H54 (cell line): Measurements from ENCODE around the gene SLC7A11.

ENCODE experiments used
- DNase-seq: peaks from one replicate; pipeline ENCODE4 v3.0.0; 2011; ENCODE audit warnings: low spot score, mixed read lengths; ENCODE audit not compliant: insufficient read length
- FAIRE-seq: peaks from 3 replicates; lab custom pipeline; 2011; peaks lifted over from hg19 to GRCh38; lab: Jason Lieb, UNC
- POLR2A ChIP-seq: IDR thresholded peaks from 2 replicates; pipeline ENCODE4 v1.6.1; 2011; ENCODE audit warnings: low read depth, mild to moderate bottlenecking, low read length

Gene SLC7A11

DNA sequence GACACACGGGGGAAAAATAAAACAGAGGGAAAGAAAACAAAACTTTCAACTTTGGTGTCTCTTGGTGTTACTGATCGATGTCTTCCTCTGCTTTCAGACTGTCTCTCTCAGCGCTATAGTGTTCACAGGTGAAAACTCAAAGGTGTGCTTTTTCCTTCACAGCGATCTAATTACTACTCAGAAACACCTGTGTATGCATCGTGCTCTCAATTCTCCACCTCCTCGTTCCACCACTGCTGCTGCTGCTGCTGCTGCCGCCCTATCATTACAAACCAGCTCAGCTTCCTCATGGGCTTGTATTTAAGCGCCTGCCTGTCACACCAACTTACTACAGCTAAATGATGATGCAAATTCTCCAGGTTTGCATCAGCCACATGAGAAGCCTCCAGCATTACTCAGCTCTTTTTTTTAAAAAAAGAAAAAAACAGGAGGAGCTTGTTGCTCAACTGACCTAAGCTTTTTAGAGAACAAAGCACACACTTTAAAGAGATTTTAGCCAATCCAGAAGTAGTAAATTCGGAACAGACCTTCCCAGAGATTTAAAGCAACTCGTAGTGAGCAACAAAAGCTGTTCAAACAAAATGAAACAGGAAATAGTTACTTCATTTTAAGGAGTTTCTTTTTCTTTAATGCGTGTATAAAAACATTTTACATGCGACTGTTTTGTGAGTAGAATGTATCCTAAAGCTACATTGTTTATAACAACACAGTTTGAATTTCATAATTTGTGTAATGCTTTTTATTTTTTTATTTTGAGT, at the start of gene SLC7A11:
Gene SLC7A11 (minus strand): TSS at position 274 of the 758 bp plus-strand sequence. CDS start 280 bp downstream, outside the sequence.
- DNase-seq, result no peak
- peak; percentile 53 for FAIRE-seq
- 0 out of 2 replicates have a peak, but pooled peaks have one; percentile 15 for TF ChIP-seq POLR2A

DNA sequence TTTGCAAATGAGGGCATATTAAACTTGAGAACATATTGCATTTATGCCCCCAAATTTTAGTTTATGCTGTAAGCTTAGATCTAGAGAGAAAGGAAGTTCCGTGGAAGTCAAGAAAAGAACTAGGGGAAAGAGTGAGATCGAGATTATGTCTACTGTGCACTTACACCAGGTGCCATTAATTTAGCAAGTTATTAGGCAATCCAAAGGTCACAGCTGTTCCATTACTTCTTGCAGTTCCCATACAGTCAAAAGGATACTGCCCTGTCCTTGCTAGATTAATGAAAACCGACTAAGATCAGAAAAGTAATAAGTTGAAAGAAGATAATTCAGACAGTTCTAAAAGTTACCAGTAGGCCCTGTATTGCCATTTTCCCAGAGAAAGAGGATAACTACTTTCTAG, 49.3 kb upstream of the SLC7A11 start:
- FAIRE-seq, result no peak
- no peak for TF ChIP-seq POLR2A

DNA sequence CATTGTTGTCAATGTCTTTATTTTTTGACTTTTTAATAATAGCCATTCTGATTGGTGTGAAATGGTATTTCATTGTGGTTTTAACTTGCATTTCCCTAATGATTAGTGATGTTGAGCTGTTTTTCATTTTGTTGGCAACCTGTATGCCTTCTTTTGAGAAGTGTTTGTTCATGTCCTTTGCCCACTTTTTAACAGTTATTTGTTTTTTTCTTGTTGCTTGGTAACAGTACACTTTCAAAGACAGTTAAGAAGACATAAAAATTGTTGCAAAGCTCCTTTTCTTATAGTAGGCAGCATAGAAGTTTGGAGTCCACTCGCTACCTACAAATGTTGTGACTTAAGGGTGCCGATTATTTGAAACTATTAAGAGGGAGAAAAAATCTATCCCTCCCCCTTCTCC, 48.7 kb upstream of the SLC7A11 start:
- TF ChIP-seq POLR2A, result no peak
- FAIRE-seq (no peak), DNase-seq (no peak)

More for the DNA sequence above, 49.3 kb upstream of the SLC7A11 start:
- DNase-seq, result no peak

DNA sequence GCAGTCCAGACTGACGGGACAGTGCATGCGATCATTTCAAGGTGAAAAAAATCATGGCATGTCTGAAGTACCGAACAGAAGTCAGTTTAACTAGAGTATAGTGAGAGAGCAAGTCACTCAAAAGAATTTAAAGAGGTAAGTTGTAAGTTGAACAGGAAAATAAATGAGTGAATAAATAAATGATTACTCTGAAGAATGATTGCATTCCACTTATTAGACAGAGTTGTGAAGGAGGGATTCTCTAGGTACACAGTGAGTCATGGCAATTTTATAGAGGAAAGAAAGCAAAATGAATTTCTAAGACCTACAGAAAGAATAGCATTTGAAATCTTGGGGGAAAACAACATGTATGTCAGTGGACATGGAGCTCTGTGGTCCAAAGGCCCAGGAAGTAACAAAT, 37.1 kb upstream of the SLC7A11 start:
- DNase-seq, result no peak
- no peak for TF ChIP-seq POLR2A
- no peak for FAIRE-seq

DNA sequence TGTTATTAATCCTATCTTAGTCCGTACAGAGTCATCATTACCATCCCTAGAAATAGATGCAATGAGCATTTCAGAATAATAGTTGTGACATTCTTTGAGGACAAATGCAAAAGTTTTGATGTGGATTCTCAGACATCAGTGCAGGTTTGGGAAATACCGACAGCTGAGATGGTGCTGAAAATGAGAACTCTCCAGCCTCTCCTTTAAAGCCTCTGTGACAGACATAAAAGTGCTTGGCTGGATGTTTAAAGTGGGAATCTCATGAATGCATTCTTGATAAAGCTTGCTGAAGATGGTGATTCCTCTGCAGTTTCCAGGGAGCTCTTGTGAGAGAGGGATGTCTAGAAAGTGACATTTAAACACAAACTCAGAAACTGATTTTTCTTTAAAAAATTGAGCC, 35.0 kb upstream of the SLC7A11 start:
- FAIRE-seq (no peak), DNase-seq (no peak)
- TF ChIP-seq POLR2A, result no peak

DNA sequence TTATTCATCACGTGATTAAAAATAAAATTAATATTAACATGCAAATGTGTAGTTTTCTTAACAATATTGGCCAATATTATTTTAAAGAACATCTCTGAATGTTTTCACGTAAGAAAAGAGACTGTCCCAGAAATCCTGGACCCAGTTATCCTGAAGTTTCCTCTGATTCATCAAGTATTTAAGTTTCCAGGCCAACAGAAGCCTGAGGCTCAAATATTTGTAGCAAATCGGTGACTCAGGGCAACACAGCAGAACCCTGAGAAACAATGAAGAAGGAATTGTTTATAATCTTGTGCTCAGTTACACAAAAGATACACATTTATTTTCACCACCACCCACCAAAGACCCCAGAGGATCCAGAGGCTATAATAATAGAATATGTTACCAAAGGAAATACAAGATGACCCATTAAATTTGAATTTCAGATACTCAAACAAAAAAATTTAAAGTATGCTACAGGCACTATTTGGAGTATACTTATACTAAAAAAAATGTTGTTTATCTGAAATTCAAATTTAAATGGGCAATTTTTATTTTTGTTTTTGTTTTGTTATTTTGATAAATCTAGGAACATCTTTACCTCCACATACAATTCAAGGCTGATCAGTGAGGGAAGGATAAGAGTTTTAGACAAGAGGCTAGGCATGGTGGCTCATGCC, 33.9 kb upstream of the SLC7A11 start:
- FAIRE-seq (no peak), DNase-seq (peak; percentile 2)
- TF ChIP-seq POLR2A, result no peak

DNA sequence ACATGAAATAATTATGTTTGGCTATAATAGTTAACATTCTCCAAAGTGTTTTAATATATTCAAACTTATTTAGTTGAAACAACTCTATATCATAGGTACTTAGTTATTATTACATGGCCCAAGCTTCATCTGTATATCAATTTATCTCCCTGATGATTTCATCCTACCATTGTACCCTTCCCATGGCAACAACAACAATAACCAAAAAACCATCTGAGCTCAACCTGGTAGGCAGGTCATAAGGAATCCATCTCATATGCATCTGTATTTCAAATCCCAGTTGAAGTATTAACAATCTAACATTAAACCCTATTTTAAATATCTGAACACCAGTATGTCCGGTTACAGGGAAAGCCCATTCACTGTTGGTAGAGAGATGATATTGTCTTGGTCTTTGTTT, 33.1 kb upstream of the SLC7A11 start:
- TF ChIP-seq POLR2A, result no peak
- FAIRE-seq, result no peak
- no peak for DNase-seq

DNA sequence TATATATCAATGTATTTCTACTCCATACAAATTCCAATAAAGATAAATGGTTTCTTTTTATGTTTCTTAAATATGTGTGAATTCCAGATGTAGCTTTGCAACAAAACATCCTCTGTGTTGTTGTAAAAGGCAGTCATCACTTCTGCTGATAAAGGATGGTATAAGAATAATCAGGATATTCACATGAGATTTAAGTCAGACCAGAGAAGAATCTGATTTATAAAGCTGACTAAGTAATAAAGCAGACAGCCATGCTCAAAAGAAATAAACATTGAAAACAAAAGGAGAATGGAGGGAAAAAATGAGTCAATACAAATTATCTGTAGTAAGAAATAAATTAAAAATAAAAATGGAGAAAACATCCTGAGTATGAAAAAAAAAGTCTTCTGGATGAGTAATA, 27.0 kb upstream of the SLC7A11 start:
- DNase-seq, result no peak
- no peak for FAIRE-seq
- no peak for TF ChIP-seq POLR2A

DNA sequence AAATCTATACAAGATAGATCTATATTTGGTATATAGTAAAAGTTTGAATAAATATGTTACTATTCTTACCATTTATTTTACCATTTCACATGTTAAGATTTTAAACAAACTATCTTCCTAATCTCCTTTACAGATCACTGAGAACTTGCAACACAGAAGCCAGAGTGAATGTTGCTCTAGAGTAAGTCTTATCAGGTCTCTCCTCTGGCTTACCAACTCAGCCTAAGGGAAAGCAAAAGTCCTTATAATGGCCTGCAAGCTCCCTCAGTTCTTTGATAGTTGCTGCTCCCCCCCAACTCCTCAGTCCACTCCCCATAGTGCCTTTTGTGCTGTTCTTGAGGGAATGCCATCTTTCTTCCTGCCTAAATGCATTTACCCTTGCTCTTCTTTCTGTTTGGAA, 25.7 kb upstream of the SLC7A11 start:
- TF ChIP-seq POLR2A, result no peak
- DNase-seq, result no peak
- no peak for FAIRE-seq

DNA sequence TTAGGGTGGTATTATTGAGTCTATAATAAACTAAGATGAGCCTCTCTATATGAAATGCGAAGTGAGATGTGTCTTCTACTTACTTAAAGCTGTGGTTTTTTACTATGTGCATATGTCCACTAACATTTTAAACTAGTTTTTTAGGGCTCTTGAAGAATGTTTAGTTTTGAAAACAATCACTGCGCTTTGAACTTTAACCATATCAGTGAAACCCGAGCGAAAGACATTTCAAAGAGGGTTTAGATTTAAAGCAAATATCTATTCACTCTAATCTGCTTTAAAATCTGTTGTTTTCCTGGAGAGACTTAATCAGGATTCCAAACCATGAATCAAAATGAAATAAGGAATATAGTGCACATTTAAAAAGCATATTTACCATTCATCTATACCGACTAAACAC, 24.8 kb upstream of the SLC7A11 start:
- no peak for TF ChIP-seq POLR2A
- FAIRE-seq, result no peak
- no peak for DNase-seq

DNA sequence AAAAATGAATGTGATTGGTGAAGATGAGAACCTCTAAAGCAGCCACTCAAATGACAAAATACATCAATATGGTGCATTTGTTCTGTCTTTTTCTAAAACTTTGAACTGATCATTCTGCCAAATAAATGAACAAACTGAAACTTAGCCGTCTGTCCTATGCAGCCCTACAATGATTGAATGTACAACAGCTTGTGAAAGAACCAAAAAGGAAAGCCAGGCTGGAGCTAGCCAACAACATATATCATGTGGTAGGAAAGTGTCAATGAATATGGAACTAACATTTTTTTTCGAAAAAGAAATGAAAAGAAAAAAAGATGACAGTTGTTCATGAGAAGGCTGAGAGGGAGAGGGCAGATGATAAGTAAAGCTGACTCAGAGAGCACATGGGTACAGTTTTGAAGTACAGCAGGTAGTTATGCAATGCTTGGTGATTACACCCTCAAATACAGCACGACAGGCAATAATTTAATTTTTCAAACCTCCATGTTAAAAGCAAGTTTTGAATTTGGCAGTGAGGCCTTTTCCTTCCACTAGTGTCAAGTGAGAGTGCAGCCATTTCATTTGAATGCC, 21.2 kb upstream of the SLC7A11 start:
- no peak for TF ChIP-seq POLR2A
- no peak for DNase-seq
- no peak for FAIRE-seq

DNA sequence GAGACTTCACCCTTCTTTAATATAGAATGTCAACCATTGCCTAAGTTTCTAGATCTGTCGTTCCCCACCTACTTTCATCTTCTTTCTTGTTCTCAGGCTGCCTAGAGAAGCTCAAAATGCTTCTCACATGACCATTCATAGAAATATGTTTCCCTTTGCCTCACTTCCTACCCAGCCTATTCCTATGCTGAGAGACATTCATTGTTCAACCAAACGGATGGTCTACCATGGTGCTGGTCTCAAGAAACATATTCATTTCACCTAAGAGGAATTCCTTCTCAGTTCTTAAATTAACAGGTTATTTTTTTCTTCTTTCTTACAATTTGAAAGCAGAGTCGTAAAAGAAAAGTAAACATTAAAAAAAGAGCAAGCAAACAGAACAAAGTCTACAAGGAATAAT, 20.3 kb upstream of the SLC7A11 start:
- FAIRE-seq, result no peak
- TF ChIP-seq POLR2A, result no peak
- DNase-seq, result no peak

DNA sequence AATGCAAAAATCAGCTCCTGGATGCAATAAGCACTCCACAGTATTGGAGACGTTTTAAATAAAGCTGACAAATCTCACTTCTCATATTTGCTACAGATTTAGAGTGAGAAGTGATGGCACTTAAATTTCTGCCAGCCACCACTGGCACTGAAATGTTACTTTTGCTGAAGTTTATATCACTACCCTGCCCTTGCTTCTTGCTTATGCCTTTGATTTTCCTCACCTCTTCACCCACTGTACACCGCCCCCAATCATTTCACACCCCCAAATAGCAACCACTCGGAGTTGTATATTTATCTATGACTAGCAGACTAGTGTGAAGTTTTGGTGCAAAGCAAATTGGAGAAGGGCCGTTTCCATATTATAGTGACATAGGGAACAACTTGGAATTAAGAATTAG, 19.9 kb upstream of the SLC7A11 start:
- no peak for TF ChIP-seq POLR2A
- DNase-seq, result no peak
- no peak for FAIRE-seq

DNA sequence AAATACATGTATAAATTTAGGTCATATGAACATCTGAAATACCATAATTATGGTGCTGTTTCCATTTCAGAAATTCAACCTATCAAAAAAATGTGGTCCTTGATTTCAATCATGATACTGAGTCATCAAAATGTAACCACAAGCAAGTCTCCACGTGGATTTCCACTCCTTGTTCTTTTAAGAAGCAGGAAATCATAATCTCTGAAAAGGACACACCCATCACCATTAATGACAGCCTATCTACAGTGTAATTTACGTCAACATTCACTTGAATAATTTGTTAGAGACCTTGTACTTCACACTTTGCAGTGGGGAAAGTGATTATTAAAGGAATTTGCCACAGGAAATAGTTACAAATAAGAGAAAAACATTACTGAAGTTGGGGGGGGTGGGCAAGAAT, 17.7 kb upstream of the SLC7A11 start:
- FAIRE-seq, result no peak
- no peak for TF ChIP-seq POLR2A
- no peak for DNase-seq
